HG02885 (cell line): Measurements from ENCODE around the gene RTTN.

Source experiments
- ATAC-seq: cut with Tn5 transposase; IDR thresholded peaks from one replicate; pipeline ENCODE4 v1.9.1; 2021; ENCODE audit warnings: mild to moderate bottlenecking; ENCODE audit not compliant: unreplicated experiment, poor library complexity

Gene RTTN

GRCh38 chr18:70200286-70200685, 5.2 kb downstream of the RTTN start:
- no peak for ATAC-seq

- no peak for ATAC-seq
These were observed 7.6 kb downstream of the RTTN start for GRCh38 chr18:70197844-70198243.

GRCh38 chr18:70197026-70197425, 8.5 kb downstream of the RTTN start:
- ATAC-seq: no peak

- ATAC-seq: peak; percentile 35
These were observed 9.5 kb downstream of the RTTN start for GRCh38 chr18:70195852-70196434.

- peak; percentile 53 for ATAC-seq
These were observed 10.4 kb downstream of the RTTN start for GRCh38 chr18:70195014-70195614.

- peak; percentile 80 for ATAC-seq
These were observed 11.1 kb downstream of the RTTN start for GRCh38 chr18:70194227-70194890.

- no peak for ATAC-seq
These were observed 15.0 kb downstream of the RTTN start for GRCh38 chr18:70190529-70190928.

GRCh38 chr18:70188113-70188512, 17.4 kb downstream of the RTTN start:
- no peak for ATAC-seq

GRCh38 chr18:70183441-70183840, 22.0 kb downstream of the RTTN start:
- no peak for ATAC-seq

- ATAC-seq: no peak
These were observed 22.9 kb downstream of the RTTN start for GRCh38 chr18:70182548-70182947.

GRCh38 chr18:70181725-70182124, 23.8 kb downstream of the RTTN start:
- ATAC-seq: no peak

- no peak for ATAC-seq
These were observed 24.5 kb downstream of the RTTN start for GRCh38 chr18:70181015-70181414.

- no peak for ATAC-seq
These were observed 28.9 kb downstream of the RTTN start for GRCh38 chr18:70176537-70176936.

- ATAC-seq: no peak
These were observed 30.3 kb downstream of the RTTN start for GRCh38 chr18:70175216-70175615.

- ATAC-seq: no peak
These were observed 33.3 kb downstream of the RTTN start for GRCh38 chr18:70172225-70172624.

- no peak for ATAC-seq
These were observed 35.7 kb downstream of the RTTN start for GRCh38 chr18:70169747-70170146.

- no peak for ATAC-seq
These were observed 38.8 kb downstream of the RTTN start for GRCh38 chr18:70166668-70167067.

- ATAC-seq: peak; percentile 50
These were observed 39.6 kb downstream of the RTTN start for GRCh38 chr18:70165936-70166335.

- no peak for ATAC-seq
These were observed 45.3 kb downstream of the RTTN start for GRCh38 chr18:70160073-70160678.

GRCh38 chr18:70158992-70159717, 46.3 kb downstream of the RTTN start:
- peak; percentile 95 for ATAC-seq

GRCh38 chr18:70156886-70157285, 48.6 kb downstream of the RTTN start:
- ATAC-seq: no peak
